ENCODE measurements around the gene TSPAN6. TPM values are rescaled to one million over a fixed set of nuclear protein-coding genes. Genes with fewer than 3 reads are reported as not detected.

Gene TSPAN6
- total RNA-seq, 1 experiment from 2014 or later, result 5.6 TPM

- CTCF ChIA-PET, result no interaction called here
- no peak overlapping the region for H3K4me3 Mint-ChIP-seq (ENCODE audit: unreplicated experiment)
- TF ChIP-seq CTCF (IDR thresholded peaks at IDR 0.05; ENCODE audit: unreplicated experiment), result no peak
- no peaks in the 10 kb centered on the region for H3K36me3 Mint-ChIP-seq (ENCODE audit: insufficient read depth, unreplicated experiment)
- BruUV-seq (replicated peaks), result no TSS peak
- no peak for DNase-seq (ENCODE audit: unreplicated experiment)
- no peak overlapping the region for H3K27ac Mint-ChIP-seq (ENCODE audit: low read depth, unreplicated experiment)
- POLR2A ChIA-PET, result no interaction called here
- no peaks in the 10 kb centered on the region for H3K9me3 Mint-ChIP-seq (ENCODE audit: unreplicated experiment)
- peaks cover 75% of the 10 kb centered on the region for H3K27me3 Mint-ChIP-seq (ENCODE audit: insufficient read depth, unreplicated experiment)
- intact Hi-C loops (cut with micrococcal nuclease), result no loop called here
- no peaks in the 10 kb centered on the region for H3K4me1 Mint-ChIP-seq (ENCODE audit: insufficient read depth, unreplicated experiment)
These were observed 35.8 kb downstream of the TSPAN6 start for GRCh38 chrX:100600758-100601157.

GRCh38 chrX:100600340-100600739 is 36.3 kb downstream of the TSPAN6 start:
- intact Hi-C loops (cut with micrococcal nuclease), result no loop called here
- Mint-ChIP-seq H3K4me3 (ENCODE audit: unreplicated experiment) (no peak overlapping the region), H3K9me3 (ENCODE audit: unreplicated experiment) (no peaks in the 10 kb centered on the region), H3K36me3 (ENCODE audit: insufficient read depth, unreplicated experiment) (no peaks in the 10 kb centered on the region), H3K27me3 (ENCODE audit: insufficient read depth, unreplicated experiment) (peaks cover 75% of the 10 kb centered on the region), H3K27ac (ENCODE audit: low read depth, unreplicated experiment) (no peak overlapping the region), H3K4me1 (ENCODE audit: insufficient read depth, unreplicated experiment) (no peaks in the 10 kb centered on the region)
- CTCF ChIA-PET, result interaction anchor here (0.6 to 1.2 kb wide), 3 partner anchors 8 to 88 kb away, joined by 3 to 6 read pairs (median 3); no protein-coding TSS in a partner anchor
- no TSS peak for BruUV-seq (replicated peaks)
- POLR2A ChIA-PET, result no interaction called here
- DNase-seq (ENCODE audit: unreplicated experiment), result no peak
- TF ChIP-seq CTCF (IDR thresholded peaks at IDR 0.05; ENCODE audit: unreplicated experiment), result no peak

- no peak for DNase-seq (ENCODE audit: unreplicated experiment)
- no peaks in the 10 kb centered on the region for H3K36me3 Mint-ChIP-seq (ENCODE audit: insufficient read depth, unreplicated experiment)
- intact Hi-C loops (cut with micrococcal nuclease), result no loop called here
- peaks cover 75% of the 10 kb centered on the region for H3K27me3 Mint-ChIP-seq (ENCODE audit: insufficient read depth, unreplicated experiment)
- H3K4me3 Mint-ChIP-seq (ENCODE audit: unreplicated experiment), result no peak overlapping the region
- H3K4me1 Mint-ChIP-seq (ENCODE audit: insufficient read depth, unreplicated experiment), result no peaks in the 10 kb centered on the region
- H3K27ac Mint-ChIP-seq (ENCODE audit: low read depth, unreplicated experiment), result no peak overlapping the region
- no peaks in the 10 kb centered on the region for H3K9me3 Mint-ChIP-seq (ENCODE audit: unreplicated experiment)
- no TSS peak for BruUV-seq (replicated peaks)
- no peak for TF ChIP-seq CTCF (IDR thresholded peaks at IDR 0.05; ENCODE audit: unreplicated experiment)
- CTCF ChIA-PET, result interaction anchor here (0.5 to 1.8 kb wide), 5 partner anchors 37 to 87 kb away, joined by 3 to 6 read pairs (median 4); no protein-coding TSS in a partner anchor
- POLR2A ChIA-PET, result no interaction called here
These were observed 37.1 kb downstream of the TSPAN6 start for GRCh38 chrX:100599456-100599855.

- Mint-ChIP-seq H3K36me3 (ENCODE audit: insufficient read depth, unreplicated experiment) (no peaks in the 10 kb centered on the region), H3K9me3 (ENCODE audit: unreplicated experiment) (no peaks in the 10 kb centered on the region), H3K27ac (ENCODE audit: low read depth, unreplicated experiment) (no peak overlapping the region), H3K27me3 (ENCODE audit: insufficient read depth, unreplicated experiment) (peaks cover 84% of the 10 kb centered on the region), H3K4me3 (ENCODE audit: unreplicated experiment) (no peak overlapping the region), H3K4me1 (ENCODE audit: insufficient read depth, unreplicated experiment) (no peaks in the 10 kb centered on the region)
- CTCF ChIA-PET, result interaction anchor here (2.1 kb wide), 1 partner anchor 10 kb away, joined by 6 read pairs; no protein-coding TSS in a partner anchor
- no TSS peak for BruUV-seq (replicated peaks)
- TF ChIP-seq CTCF (IDR thresholded peaks at IDR 0.05; ENCODE audit: unreplicated experiment), result no peak
- POLR2A ChIA-PET, result no interaction called here
- DNase-seq (ENCODE audit: unreplicated experiment), result no peak
- intact Hi-C loops (cut with micrococcal nuclease), result no loop called here
These were observed 40.0 kb downstream of the TSPAN6 start for GRCh38 chrX:100596601-100597000.

Measured in MCF 10A (cell line).